ENCODE results near the gene TPI1. TPM values are rescaled to one million over a fixed set of nuclear protein-coding genes. Genes with fewer than 3 reads are reported as not detected.
"Not testable (repeated sequence)": the region's sequence is repeated elsewhere in the genome, so short reads cannot be mapped to it uniquely, and the experiment has no call there.

TPI1 gene
- total RNA-seq, 2 donors from 2014 or later: 404 to 443 TPM

GRCh38 chr12:6863586-6864321, 3.6 kb upstream of the TPI1 start:
- whole genome bisulfite sequencing: 97% methylated on average over 16 of the region's 16 CpGs
- TF ChIP-seq CTCF (IDR thresholded peaks at IDR 0.05) (no peak), POLR2A (IDR thresholded peaks at IDR 0.05) (no peak), POLR2AphosphoS5 (IDR thresholded peaks at IDR 0.05) (no peak)
- no peak for DNase-seq (ENCODE audit: low spot score)

DNA sequence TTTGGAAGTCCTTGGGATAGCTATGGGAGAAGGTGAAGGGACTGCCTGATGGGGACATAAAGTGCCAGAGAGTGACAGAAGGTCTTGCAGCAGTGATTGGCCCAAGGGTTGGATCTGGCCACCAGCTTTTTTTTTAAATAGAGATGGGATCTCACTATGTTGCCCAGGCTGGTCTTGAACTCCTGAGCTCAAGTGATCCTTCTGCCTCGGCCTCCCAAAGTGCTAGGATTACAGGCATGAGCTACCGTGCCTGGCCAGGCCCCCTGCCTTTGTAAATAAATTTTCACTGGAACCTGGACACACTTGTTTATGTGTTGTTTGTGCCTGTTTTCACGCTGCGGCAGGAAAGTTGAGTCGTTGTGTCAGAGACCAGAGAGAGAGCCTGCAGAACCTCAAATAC, 2.0 kb upstream of the TPI1 start:
- DNase-seq (ENCODE audit: low spot score); H3K27ac ChIP-seq; H3K9me3 ChIP-seq; H3K27me3 ChIP-seq (replicated peaks; ENCODE audit: insufficient read depth); intact Hi-C loops (cut with DNase I); H3K4me3 ChIP-seq: not testable (repeated sequence)
- Histone ChIP-seq H3K4me1 (replicated peaks) (peaks cover 11% of the 10 kb centered on the region), H3K36me3 (peaks cover 9 to 20% of the 10 kb centered on the region in 2 donors)
- 83% methylated on average over 5 of the region's 5 CpGs for WGBS

More at GRCh38 chr12:6863586-6864321, 3.6 kb upstream of the TPI1 start:
- peaks cover 6% of the 10 kb centered on the region for H3K4me1 ChIP-seq (replicated peaks)
- no peak overlapping the region for H3K4me3 ChIP-seq
- H3K27ac ChIP-seq: no peak overlapping the region
- intact Hi-C loops (cut with DNase I): no loop called here
- H3K9me3 ChIP-seq: no peaks in the 10 kb centered on the region
- H3K36me3 ChIP-seq: peaks cover 9 to 23% of the 10 kb centered on the region in 2 donors
- no peaks in the 10 kb centered on the region for H3K27me3 ChIP-seq (replicated peaks; ENCODE audit: insufficient read depth)

GRCh38 chr12:6866163-6866919, 990 bp upstream of the TPI1 start:
- peak overlapping the region in 1 of 2 donors; percentile 82 for H3K4me3 ChIP-seq
- no peak for TF ChIP-seq POLR2A (IDR thresholded peaks at IDR 0.05)
- TF ChIP-seq POLR2AphosphoS5 (IDR thresholded peaks at IDR 0.05): no peak
- TF ChIP-seq CTCF (IDR thresholded peaks at IDR 0.05): no peak
- 68% methylated on average over 19 of the region's 19 CpGs for WGBS
- peak overlapping the region; percentile 91 to 97 for H3K27ac ChIP-seq
- H3K4me1 ChIP-seq (replicated peaks): peaks cover 11% of the 10 kb centered on the region
- no peaks in the 10 kb centered on the region for H3K27me3 ChIP-seq (replicated peaks; ENCODE audit: insufficient read depth)
- H3K36me3 ChIP-seq: peaks cover 9 to 14% of the 10 kb centered on the region in 2 donors
- intact Hi-C loops (cut with DNase I): no loop called here
- DNase-seq (ENCODE audit: low spot score): no peak
- no peaks in the 10 kb centered on the region for H3K9me3 ChIP-seq

DNA sequence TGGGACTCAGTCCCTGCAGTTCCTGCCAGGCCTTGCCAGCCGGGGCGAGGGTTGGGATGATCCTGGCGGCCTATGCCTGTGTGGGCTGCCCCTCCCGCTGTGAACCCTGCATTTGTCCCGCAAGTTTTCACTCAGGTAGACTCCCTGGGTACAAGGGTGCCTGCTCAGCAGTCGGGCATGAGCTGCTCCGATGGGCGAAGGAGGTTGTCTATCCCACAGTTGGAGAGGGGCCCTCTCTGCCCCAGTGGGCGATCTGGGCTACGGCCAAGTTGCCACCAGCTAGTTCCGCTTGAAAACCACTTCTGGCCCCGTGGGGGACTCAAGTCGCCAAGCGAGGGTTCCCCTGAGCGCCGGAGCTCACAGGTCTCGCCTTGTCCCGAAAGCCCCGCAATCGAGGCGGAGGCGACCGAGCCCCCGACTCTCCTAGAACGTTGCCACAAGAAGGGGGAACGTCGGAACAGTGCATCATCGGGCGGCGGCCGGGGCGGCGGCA, 365 bp upstream of the TPI1 start:
- intact Hi-C loops (cut with DNase I): no loop called here
- DNase-seq (ENCODE audit: low spot score): no peak
- Histone ChIP-seq H3K27me3 (replicated peaks; ENCODE audit: insufficient read depth) (no peaks in the 10 kb centered on the region), H3K36me3 (peaks cover 8 to 9% of the 10 kb centered on the region in 2 donors), H3K4me3 (peak overlapping the region; percentile 82 to 90), H3K4me1 (replicated peaks) (peaks cover 12% of the 10 kb centered on the region), H3K27ac (peak overlapping the region; percentile 91 to 97), H3K9me3 (no peaks in the 10 kb centered on the region)
- TF ChIP-seq POLR2A (IDR thresholded peaks at IDR 0.05): no peak
- no peak for TF ChIP-seq POLR2AphosphoS5 (IDR thresholded peaks at IDR 0.05)
- no peak for TF ChIP-seq CTCF (IDR thresholded peaks at IDR 0.05)
- WGBS: 1% methylated on average over 30 of the region's 33 CpGs

DNA sequence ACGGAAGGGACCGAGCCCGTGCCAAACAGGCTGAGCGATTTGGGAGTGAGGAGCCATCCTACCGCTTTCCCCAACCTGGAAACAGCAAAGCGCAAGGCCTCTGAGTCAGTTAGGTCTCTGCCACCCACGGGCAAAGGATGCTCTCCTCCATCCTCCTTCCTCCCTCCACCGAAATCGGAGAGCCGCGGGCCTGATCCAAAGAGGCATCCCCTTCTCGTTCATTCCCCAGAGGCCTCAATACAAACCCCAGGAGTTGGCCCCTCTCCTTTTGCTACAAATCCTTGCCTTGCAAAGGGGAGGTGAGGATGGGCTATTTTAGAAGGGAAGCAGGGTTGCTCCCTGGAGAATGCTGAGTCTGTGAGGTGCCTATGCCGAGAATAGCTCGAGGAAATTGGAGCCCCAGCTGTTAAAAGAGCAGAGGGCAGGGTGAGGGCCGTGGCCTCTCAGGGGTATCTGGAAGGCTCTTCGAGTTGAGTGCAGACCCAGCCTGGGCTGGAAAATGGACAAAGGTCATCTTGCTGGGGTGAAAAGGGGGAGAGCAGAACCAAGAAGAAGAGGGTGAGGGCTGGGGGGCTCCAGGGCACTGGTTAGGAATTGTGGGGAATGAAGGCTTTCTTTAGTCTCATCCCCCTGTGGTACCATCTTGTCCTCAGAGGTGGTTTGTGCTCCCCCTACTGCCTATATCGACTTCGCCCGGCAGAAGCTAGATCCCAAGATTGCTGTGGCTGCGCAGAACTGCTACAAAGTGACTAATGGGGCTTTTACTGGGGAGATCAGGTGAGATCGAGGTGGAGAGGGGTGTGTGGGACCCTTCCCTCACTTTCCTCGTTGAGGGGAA, 1.1 kb downstream of the TPI1 start:
- peak overlapping the region; percentile 91 to 97 for H3K27ac ChIP-seq
- peaks cover 3 to 5% of the 10 kb centered on the region in 2 donors for H3K36me3 ChIP-seq
- DNase-seq (ENCODE audit: low spot score): no peak
- intact Hi-C loops (cut with DNase I): no loop called here
- H3K4me3 ChIP-seq: peak overlapping the region; percentile 82 to 90
- H3K9me3 ChIP-seq: no peaks in the 10 kb centered on the region
- no peaks in the 10 kb centered on the region for H3K27me3 ChIP-seq (replicated peaks; ENCODE audit: insufficient read depth)
- H3K4me1 ChIP-seq (replicated peaks): peaks cover 16% of the 10 kb centered on the region
- 6% methylated on average over 22 of the region's 22 CpGs for WGBS
- TF ChIP-seq POLR2A (IDR thresholded peaks at IDR 0.05): no peak
- no peak for TF ChIP-seq CTCF (IDR thresholded peaks at IDR 0.05)
- TF ChIP-seq POLR2AphosphoS5 (IDR thresholded peaks at IDR 0.05): peak; percentile 3

Measured in prostate gland (tissue), 2 donors.